HG02970 (cell line): ENCODE measurements around the gene CEP43.
A peak's percentile ranks its signal among the peaks of the same experiment; 100 is the strongest.

ENCODE experiments used
- ATAC-seq: cut with Tn5 transposase; IDR thresholded peaks from one replicate; pipeline ENCODE4 v1.9.1; 2021; ENCODE audit warnings: mild to moderate bottlenecking, moderate library complexity, moderate number of reproducible peaks; ENCODE audit not compliant: unreplicated experiment, low FRiP score

Gene CEP43, protein sequence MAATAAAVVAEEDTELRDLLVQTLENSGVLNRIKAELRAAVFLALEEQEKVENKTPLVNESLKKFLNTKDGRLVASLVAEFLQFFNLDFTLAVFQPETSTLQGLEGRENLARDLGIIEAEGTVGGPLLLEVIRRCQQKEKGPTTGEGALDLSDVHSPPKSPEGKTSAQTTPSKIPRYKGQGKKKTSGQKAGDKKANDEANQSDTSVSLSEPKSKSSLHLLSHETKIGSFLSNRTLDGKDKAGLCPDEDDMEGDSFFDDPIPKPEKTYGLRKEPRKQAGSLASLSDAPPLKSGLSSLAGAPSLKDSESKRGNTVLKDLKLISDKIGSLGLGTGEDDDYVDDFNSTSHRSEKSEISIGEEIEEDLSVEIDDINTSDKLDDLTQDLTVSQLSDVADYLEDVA

DNA sequence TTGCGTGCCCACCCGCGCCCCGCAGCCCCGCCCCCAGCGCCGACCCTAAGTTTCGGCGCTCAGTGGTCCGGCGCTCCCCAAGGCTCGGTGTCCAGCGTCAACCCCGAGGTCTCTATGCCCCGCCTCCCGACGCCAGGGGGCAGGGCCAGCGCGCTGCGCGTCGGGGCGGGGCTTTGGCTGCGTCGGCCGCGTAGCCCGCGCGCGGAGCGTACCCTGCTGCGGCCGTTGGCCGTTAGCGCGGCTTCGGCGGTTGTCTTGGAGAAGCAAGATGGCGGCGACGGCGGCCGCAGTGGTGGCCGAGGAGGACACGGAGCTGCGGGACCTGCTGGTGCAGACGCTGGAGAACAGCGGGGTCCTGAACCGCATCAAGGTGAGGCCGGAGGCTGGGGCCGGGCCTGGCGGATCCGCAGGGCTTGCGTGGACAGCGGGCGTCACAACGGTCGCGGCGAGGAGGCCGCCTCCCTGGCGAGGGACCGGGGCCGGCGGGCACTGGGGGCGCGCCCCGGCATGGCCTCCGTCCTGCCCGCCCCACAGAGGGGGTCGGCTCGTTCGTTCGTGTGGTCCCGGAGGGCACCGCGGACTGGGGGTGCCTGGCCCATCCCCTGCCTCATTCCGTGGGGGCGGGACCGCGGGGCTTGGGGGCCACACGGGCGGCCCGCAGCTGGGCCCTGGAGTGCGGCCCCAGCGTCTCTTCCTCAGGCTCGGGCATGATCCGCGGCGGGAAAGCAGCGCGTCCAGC is at the start of gene CEP43:
Gene CEP43 (plus strand): TSS at position 253 of the 739 bp plus-strand sequence. CDS start 16 bp downstream, at position 269.
- ATAC-seq: peak; percentile 94

DNA sequence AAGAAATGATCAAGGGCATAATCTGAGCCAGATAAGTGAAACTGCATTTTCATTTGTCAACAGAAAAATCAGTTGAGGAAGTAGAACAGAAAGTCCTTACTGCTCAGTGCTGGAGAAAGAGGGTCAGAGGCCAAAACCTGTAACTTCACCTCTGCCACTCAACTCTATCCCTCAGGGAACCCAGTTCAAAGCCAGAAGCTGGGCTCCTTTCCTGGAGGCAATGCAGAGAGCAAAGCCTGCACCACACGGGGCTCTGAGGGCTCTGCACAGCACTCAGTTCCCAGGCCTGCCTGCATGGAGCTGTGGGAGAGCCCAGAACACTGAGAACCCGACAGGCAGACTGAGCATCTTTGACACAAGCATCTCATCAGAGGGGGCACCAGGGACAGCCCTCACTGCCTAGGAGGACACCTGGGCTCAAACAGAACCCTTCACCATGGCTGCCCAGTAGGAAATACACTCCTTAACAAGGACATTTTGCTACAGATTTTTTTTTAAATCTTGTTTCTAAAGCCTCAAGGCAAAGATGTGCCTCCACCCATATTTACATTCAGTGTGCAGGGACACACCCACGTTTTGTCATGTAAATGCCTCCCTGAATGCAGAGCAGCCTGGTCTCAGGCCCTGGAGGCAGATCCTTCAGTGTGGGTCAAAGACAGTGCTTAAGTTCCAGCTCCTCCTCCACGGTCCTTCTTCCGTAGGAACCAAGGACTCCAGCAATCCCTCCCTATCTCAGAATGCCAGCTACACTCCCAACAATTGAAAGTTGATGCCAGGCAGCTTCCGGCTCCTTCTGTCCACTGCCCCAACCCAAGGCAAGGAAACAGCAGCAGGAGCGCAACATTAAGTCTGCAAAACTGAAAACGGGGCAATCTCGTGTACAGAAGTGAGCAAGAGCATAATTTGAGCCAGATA is 49.4 kb upstream of the CEP43 start:
- ATAC-seq: no peak

DNA sequence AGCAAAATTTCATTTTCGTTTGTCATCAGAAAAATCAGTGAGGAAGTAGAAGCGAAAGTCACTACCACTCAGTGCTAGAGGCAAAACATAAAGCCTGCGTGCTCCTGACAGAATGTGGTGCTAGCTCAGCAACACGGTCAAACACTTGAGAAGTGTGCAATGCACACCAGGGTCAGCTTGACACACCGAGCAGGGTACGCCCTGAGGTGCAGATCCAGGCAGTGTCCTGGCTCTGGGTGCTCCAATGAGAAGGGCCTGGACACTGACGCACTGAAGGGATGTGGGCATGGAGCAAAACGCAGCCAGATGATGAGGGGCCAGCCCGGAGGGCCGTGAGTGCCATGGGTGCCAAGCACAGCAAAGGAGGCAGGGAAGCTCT is 48.8 kb upstream of the CEP43 start:
- ATAC-seq: peak; percentile 34

GRCh38 chr6:166950892-166951669 is 48.1 kb upstream of the CEP43 start:
- peak; percentile 88 for ATAC-seq

GRCh38 chr6:166951670-166952060 is 47.5 kb upstream of the CEP43 start:
- no peak for ATAC-seq

- ATAC-seq: no peak
Measured at GRCh38 chr6:166952121-166952520, 47.1 kb upstream of the CEP43 start.

DNA sequence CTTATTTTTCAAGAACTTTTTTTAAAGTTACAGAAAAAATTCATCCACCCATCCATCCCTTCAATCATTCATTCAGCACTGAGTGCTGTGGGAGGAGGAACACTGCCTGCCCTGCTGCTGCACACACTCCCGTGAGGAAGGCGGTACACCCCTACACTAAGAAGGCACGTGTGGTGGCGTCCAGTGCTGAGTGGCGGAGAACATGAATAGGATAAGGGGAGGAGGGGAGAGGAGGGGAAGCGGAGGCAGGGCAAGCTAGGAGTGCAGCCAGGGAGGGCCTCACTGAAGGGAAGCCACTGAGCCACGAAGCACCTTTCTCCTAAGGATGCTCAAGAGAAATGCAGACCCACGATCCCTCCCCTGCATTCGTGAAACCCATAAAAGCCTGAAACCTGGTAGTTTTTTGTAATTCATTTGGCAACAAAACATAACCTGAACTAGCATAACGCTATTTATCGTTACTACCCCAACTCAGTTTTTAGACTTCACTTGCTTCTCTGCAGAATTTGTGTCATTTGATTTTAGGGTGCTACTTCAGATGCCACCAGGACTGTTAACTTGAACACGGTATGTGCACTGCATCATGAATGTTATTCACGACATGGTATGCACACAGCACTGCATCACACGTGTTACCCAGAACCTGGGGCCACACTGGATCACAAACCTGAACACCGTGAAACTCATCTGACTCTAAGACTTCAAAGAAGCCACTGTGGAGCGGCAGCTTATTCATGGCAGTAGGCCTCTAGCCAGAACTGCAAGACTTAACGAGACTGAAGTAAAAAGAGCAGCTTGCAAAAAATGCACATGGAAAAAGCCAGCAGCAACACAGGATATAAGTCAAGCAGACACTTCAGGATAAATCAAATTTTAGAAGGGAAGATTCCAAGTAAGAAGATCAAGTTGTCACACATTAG is 46.4 kb upstream of the CEP43 start:
- ATAC-seq: no peak

- no peak for ATAC-seq
Measured at GRCh38 chr6:166954118-166954713, 45.0 kb upstream of the CEP43 start.

DNA sequence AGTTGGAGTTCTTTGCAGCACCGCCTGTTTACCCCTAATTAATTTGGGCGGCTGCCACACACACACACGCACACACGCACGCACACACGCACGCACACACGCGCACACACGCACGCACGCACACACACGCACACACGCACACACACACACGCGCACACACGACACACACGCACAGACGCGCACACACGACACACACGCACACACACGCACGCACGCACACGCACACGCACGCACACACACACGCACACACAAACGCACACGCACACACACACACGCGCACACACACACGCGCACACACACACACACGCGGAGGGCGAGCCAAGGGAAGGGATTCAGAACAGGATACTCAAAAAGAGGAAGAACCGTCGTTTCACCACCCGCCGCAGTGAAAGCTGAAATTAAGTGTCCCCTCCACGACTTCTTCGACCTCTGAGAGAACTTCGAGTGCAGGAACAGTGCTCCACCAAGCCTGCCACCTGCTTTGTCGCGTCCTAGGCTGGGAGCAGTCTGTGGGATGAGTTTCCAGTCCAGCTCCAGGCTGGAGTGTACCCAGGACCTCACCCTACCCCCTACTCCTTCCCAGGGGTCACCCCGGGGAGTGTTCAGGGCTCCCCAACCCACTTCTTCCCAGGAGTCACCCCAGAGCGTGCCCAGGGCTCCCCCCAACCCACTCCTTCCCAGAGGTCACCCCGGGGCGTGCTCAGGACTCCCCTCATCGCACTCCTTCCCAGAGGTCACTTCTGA is 43.9 kb upstream of the CEP43 start:
- ATAC-seq: no peak

- no peak for ATAC-seq
Measured at GRCh38 chr6:166955865-166956443, 43.2 kb upstream of the CEP43 start.

DNA sequence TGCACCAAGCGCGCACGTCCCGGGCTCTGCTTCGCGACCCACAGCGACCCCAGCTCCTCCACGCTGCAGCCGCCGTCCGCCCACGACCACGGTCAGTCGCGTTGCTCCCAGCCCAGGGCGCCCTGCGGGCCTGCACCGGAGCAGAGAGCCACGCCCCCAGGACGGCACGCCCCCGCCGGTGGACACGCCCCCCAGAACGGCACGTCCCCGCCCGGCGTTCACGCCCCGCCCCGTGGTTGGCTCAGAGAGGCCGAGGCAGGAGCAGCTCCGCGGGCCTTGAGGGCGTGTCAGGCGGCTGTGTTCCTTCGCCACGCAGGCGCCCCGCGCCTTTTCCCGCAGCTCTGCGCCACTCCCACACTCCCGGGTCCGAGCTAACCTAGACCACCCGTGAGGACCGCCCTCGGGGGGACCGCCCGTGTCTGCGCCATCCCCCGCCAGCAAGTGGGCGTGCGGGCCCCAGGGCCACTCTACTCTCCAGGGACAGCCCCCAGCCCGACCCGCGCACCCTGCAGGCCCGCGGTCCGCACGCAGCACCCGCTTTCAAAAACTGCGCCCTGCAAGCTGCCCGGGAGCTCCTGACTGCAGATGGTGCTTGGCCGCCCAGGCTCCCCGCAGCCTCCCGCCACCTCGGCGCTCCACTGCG is 42.6 kb upstream of the CEP43 start, which contains the start of gene RNASET2:
Gene RNASET2 (minus strand): TSS at position 107 of the 643 bp plus-strand sequence. CDS start 368 bp downstream, outside the sequence.
- peak; percentile 60 for ATAC-seq

DNA sequence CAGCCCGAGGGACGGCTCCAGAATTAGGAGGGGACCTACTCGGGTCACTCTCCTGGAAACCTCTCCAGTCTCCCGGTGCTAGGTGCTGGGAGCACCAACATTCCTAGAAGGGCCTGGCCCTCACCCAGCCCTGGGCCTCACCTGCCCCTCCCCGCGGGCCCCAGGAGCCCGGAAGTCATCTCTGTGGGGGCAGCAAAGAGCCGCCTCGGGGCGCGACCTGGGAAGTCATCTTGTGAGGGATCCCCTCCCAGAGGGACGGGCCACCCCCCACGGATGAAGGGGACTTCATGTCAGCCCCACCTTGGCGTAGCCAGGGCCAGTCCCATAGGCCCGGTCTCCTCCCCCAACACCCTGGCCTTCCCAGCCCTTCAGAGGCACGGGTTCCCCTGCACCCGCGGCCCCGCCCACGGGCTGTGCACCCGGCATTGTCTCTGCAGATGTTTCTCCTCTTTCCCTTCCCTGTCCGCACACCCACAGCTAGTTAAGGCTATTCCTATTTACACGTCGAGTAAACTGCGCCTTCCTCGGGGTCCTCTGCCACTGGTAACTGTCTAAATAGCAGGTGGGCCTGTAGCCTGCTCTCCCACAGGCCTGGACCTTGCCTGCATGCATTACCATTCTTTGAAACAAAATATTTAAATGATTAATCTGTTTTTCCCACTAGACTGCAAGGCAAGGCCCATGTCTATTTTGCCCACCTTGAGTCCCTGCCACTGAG is 42.0 kb upstream of the CEP43 start:
- ATAC-seq: peak; percentile 28

- no peak for ATAC-seq
Measured at GRCh38 chr6:166957805-166958076, 41.5 kb upstream of the CEP43 start.

DNA sequence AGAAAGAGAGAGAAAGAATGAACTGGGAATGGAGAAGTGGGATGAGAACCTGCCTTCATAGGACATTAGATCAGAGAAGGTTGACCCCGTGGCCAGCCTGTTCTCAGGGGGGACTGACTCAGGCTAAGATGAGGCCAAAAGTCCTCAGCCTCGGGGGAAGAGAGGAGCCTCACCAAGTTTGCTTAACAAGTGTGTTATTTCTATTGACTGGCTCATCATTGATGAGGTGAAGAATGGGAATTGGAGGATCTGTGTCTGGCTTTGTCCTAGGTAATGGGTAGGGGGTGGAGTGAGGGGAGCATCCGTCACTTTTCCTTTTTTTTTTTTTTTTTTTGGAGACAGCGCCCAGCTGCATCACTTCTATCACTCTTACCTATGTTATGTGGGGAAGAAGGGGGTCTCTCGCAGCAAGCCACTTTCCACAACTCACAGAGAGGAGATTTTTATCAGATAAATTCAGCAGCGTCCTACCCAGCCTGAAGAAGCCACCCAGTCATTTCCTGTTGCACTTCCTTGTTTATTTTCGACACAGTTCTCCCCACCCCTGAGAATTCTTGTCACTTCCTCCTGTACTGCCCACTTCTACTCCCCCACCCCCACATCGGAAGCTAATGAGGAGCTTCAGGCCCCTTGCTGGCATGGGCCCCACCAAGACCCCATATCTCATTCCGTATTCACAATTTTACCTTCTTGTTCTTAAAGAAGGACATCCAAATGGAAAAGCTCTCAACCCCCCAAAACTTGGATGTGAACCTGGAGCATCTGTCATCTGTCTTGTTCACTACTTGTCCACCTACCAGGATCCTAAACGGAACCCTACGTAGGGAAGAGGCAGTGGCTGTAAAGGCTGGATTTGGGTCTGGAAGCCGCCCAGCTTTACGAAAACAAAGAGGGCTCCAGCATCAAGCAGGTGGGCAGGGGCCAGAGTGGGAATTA is 40.0 kb upstream of the CEP43 start:
- ATAC-seq: no peak

DNA sequence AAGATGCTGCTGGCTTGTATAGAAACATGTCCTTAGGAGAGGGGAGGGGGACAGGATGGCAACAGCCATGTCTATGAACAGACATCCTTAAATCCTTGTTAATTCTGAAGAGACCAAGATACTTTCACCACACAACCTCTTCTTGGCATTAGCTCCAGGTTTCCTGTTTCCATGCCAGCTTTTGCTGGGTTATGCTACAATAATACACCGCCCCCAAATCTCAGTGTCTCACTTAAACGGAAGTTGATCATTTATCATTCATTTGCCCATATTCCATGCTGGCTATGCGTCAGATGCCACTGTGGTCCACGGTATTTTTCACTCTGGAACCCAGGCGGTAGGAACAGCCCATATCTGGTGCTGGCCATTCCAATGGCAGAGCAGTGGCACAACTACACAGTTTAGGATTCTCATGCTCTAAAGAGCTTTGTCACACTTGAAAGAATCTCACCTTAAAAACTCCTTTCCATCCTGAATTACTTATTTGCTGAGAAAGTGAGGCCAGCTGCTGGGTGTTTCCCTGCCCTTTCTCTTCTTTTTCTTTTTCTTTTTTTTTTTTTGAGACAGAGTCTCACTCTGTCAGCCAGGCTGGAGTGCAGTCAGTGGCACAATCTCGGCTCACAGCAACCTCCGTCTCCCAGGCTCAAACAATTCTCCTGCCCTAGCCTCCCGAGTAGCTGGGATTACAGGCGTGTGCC is 39.1 kb upstream of the CEP43 start:
- no peak for ATAC-seq
